Stimulated activated CD4-positive, alpha-beta T cell treated with anti-CD3 and anti-CD28 coated beads, Interleukin-12 subunit alpha, Interleukin-12 subunit beta, amount 100 ng/mL, for 4 hours (primary cell): Measurements from ENCODE around the gene GORASP2.
A peak's percentile ranks its signal among the peaks of the same experiment; 100 is the strongest.

Source experiments
- DNase-seq: peaks from one replicate; pipeline ENCODE4 v3.0.0-alpha.2; 2020

GORASP2 gene

GRCh38 chr2:170968205-170969003 is 39.4 kb downstream of the GORASP2 start:
- no peak for DNase-seq

- DNase-seq, result no peak
Measured at GRCh38 chr2:170969030-170969429, 40.0 kb downstream of the GORASP2 start.

GRCh38 chr2:170969872-170970496 is 40.9 kb downstream of the GORASP2 start:
- DNase-seq, result no peak

GRCh38 chr2:170971071-170971470 is 42.0 kb downstream of the GORASP2 start:
- DNase-seq, result no peak

- DNase-seq, result no peak
Measured at GRCh38 chr2:170972296-170973224, 43.5 kb downstream of the GORASP2 start.

- DNase-seq, result no peak
Measured at GRCh38 chr2:170973225-170973491, 44.1 kb downstream of the GORASP2 start.

- peak; percentile 91 for DNase-seq
Measured at GRCh38 chr2:170973492-170974303, 44.6 kb downstream of the GORASP2 start.

- DNase-seq, result no peak
Measured at GRCh38 chr2:170974304-170974993, 45.4 kb downstream of the GORASP2 start.

GRCh38 chr2:170975127-170975942 is 46.3 kb downstream of the GORASP2 start:
- no peak for DNase-seq

- DNase-seq, result no peak
Measured at GRCh38 chr2:170975943-170976270, 46.9 kb downstream of the GORASP2 start.

- no peak for DNase-seq
Measured at GRCh38 chr2:170984079-170984478, 55.0 kb downstream of the GORASP2 start.

- no peak for DNase-seq
Measured at GRCh38 chr2:170985407-170985806, 56.4 kb downstream of the GORASP2 start.

- no peak for DNase-seq
Measured at GRCh38 chr2:170986566-170987258, 57.7 kb downstream of the GORASP2 start.

GRCh38 chr2:170991398-170992182 is 62.5 kb downstream of the GORASP2 start:
- DNase-seq, result no peak

- DNase-seq, result no peak
Measured at GRCh38 chr2:170996316-170996715, 67.3 kb downstream of the GORASP2 start.

- no peak for DNase-seq
Measured at GRCh38 chr2:170997893-170998597, 69.0 kb downstream of the GORASP2 start.

GRCh38 chr2:170999654-171000053 is 70.6 kb downstream of the GORASP2 start:
- DNase-seq, result no peak

- no peak for DNase-seq
Measured at GRCh38 chr2:171004363-171004762, 75.3 kb downstream of the GORASP2 start.

- DNase-seq, result no peak
Measured at GRCh38 chr2:171004833-171005232, 75.8 kb downstream of the GORASP2 start.
